NAMALWA (cell line): ENCODE data around the gene STAT2.
"Not testable (repeated sequence)": the region's sequence is repeated elsewhere in the genome, so short reads cannot be mapped to it uniquely, and the experiment has no call there.

Experiments
- DNase-seq: peaks from one replicate; pipeline ENCODE4 v3.0.0-alpha.2; 2015; ENCODE audit warnings: low spot score

Gene STAT2

GRCh38 chr12:56326126-56326525 lies 33.8 kb downstream of the STAT2 start:
- no peak for DNase-seq

DNA sequence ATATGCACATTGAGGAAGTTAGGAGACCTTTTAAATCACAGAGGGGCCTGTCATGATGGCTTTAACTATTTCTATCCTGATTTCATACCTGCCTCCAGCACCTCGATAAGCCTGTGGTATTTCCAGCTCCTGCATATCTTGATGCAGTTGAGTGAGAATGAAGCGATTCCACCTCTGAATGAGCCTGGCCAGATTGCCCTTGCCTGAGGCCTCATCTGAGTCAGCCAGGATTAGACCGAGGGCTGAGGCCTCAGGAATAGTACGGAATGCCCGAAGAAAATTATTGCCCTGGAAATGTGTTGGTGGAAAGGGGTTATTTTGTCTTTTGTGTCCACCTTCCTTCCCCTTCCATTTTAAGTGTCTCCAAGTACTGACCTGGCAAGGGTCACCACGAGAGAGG lies 35.7 kb downstream of the STAT2 start:
- DNase-seq, result no peak

DNA sequence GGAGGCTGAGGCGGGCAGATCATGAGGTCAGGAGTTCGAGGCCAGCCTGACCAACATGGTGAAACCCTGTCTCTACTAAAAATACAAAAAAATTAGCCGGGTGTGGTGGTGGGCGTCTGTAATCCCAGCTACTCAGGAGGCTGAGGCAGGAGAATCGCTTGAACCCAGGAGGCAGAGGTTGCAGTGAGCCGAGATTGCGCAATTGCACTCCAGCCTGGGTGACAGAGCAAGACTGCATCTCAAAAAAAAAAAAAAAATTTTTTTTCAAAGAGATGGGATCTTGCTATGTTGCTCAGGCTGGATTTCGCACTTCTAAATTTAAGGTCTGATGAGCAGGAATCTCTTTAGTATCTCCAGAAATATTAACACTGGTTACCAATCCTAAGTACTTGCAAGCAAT lies 38.3 kb downstream of the STAT2 start:
- DNase-seq, result not testable (repeated sequence)

DNA sequence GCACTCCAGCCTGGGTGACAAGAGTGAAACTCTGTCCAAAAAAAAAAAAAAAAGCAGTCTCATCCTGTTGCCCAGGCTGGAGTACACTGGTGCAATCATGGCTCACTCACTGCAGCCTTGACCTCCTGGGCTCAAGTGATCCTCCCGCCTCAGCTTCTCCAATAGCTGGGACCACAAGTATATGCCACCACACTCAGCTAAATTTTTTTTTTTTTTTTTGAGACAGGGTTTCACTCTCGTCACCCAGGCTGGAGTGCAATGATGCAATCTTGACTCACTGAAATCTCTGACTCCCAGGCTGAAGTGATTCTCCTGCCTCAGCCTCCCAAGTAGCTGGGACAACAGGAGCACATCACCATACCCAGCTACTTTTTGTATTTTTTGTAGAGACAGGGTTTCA lies 38.9 kb downstream of the STAT2 start:
- DNase-seq, result no peak

DNA sequence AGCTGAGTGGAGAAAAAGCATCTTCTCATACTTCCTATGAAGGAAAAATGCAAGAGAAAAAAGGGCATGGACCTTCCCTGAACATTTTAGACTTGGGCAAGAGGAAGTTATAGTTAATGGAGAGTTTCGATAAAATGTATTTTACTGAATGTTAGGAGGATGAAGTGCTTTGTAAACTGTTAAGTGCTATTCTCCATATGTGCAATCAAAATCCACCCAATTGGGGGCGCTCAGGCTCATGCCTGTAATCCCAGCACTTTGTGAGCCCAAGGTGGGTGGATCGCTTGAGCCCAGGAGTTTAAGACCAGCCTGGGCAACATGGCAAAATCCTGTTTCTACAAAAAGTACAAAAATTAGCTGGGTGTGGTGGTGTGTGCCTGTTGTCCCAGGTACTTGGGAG lies 42.2 kb downstream of the STAT2 start:
- no peak for DNase-seq

GRCh38 chr12:56315622-56316473 lies 44.1 kb downstream of the STAT2 start, which contains the start of gene CNPY2:
Gene CNPY2 (minus strand): TSS chr12:56315988. CDS start chr12:56315217, 771 bp downstream.
- DNase-seq, result peak; percentile 98

- no peak for DNase-seq
Observed at GRCh38 chr12:56315249-56315621, 44.7 kb downstream of the STAT2 start.

- DNase-seq, result no peak
Observed at GRCh38 chr12:56311003-56311402, 48.9 kb downstream of the STAT2 start.

DNA sequence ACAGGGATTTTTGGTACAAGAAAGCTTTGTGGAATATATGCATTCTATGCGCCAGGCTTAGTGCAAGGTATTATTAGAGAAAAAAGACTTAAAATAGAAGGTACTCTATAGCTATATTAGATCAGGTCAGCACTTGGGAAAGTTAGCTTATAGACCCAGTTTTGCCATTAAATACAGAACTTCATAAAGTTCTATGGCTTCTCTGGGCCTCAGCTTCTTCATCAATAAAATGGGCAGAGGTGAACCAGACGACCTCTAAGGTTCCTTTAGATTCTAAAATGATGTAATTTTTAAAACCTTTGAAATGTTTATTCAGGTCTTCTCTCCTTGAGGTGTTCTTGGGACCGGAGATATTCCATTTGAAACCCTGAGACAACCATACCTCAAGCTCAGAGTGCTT lies 51.2 kb downstream of the STAT2 start:
- no peak for DNase-seq

- no peak for DNase-seq
Observed at GRCh38 chr12:56307221-56307965, 52.5 kb downstream of the STAT2 start.

- no peak for DNase-seq
Observed at GRCh38 chr12:56304872-56305590, 54.9 kb downstream of the STAT2 start.

- DNase-seq, result no peak
Observed at GRCh38 chr12:56304276-56304675, 55.6 kb downstream of the STAT2 start.

DNA sequence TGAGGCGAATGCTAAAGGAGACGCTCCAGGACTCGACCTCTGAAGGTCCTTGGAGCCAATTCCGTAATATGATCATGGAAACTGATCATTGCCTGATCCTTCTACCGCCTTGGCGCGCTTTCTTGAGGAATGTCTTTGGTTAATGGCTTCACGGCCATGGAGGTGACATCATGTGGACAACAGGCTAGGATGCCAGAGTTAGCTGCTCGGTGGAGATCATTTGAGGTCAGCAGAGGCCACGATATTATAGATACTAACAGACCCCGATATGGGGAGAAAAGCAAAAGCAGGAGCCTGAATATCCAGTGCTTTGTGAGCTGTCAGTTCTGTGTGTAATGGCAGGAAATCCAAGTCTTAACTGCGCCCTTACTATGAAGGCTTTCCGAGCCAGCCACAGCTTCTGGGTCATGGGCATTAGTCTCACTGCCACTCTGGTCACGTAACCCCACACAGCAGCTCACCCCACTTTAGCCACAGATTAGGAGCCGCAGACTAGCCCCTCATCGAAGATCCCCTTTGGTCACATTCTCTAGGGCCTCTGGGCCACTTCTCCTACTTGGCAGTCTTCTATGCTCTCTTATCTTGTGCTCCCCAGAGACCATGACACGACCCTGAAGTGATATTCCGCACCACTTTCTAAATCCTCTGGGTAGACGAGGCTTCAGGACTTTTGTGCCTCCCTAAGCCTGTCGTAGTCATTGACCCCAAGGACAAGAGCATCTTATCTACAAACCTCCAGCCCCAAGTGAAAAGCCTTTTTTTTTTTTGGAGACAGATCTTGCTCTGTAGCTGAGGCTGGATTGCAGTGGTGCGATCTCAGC lies 59.1 kb downstream of the STAT2 start:
- no peak for DNase-seq

DNA sequence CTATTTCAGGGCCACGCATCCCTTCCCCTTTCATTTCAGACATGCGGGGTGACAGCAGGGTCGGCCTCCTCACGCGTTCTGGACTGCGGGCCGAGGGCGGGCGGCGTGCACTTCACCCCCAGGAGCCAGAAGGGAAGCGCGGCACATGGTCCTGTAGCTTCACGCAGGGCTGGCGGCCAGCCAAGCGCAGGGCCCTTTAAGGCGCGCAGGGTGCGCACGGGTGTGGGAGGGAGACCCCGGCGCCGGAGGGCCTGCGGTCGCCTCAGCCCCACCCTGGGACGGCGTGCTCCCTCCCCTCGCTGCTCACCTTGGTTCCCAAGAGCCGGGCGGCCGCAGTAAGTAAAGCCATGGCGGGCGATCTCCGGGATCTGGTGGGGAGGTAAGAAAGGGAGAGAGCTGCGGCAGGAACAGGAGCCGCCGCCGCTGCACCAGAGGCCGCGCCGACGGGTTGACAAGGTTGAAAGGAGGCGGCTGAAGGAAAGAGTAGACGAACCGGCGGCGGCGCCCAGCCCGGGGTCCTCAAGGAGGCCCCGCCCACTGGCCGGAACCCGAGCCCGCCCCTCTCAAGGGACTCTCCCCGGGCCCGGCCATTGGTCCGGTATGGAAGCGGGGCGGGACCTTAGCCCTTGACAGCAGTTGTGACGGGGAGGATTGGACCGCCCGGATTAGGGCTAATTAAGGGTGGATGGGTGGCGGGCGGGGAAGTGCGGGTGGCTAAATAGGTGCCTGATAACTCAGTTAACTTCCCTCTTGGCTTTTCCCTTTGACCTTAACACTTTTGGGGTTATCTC lies 59.9 kb downstream of the STAT2 start, which contains the start of gene CS:
Gene CS (minus strand): TSS at position 478 of the 791 bp plus-strand sequence. CDS start 129 bp downstream, at position 349.
- DNase-seq, result peak; percentile 99

GRCh38 chr12:56299308-56299852 lies 60.5 kb downstream of the STAT2 start:
- peak; percentile 62 for DNase-seq

DNA sequence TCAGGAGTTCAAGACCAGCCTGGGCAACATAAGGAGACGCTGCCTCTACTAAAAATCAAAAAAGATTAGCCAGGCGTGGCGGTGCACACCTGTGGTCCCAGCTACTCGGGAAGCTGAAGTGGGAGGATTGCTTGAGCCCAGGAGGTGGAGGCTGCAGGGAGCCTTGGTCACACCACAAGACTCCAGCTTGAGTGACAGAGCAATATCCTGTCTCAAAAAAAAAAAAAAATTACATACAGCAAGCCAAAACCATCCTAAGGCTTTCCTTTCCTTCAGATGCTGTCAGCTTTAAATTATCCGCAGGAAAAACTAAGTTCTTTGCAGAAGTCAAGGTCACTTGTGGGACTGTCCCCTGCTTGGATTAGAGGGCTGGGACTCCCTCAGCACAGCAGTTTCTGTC lies 61.1 kb downstream of the STAT2 start:
- DNase-seq, result no peak

- no peak for DNase-seq
Observed at GRCh38 chr12:56297400-56297799, 62.5 kb downstream of the STAT2 start.

- DNase-seq, result no peak
Observed at GRCh38 chr12:56296295-56296694, 63.6 kb downstream of the STAT2 start.

- no peak for DNase-seq
Observed at GRCh38 chr12:56293795-56294194, 66.1 kb downstream of the STAT2 start.
